ENCODE measurements around the gene FBN1. TPM values are rescaled to one million over a fixed set of nuclear protein-coding genes. Genes with fewer than 3 reads are reported as not detected.

The FBN1 gene
- total RNA-seq, 1 experiment from 2014 or later, result 0.43 TPM

- no peaks in the 10 kb centered on the region for H3K27me3 ChIP-seq (replicated peaks; ENCODE audit: control insufficient read depth, insufficient read depth, low read length)
- H3K4me3 ChIP-seq (ENCODE audit: low read depth, low read length), result no peak overlapping the region
- H3K9me3 Mint-ChIP-seq (ENCODE audit: unreplicated experiment), result no peaks in the 10 kb centered on the region
- ChIA-PET CTCF (no interaction called here), POLR2A (no interaction called here)
- TF ChIP-seq CTCF (IDR thresholded peaks at IDR 0.05; ENCODE audit: insufficient read depth in 1 of 2, low read depth in 1 of 2, low read length in 1 of 2, severe bottlenecking in 1 of 2, unreplicated experiment in 1 of 2), result no peak
- no peak for DNase-seq
- no peak overlapping the region for H3K27ac Mint-ChIP-seq (ENCODE audit: unreplicated experiment)
- H3K4me1 ChIP-seq, result no peaks in the 10 kb centered on the region
- no peaks in the 10 kb centered on the region for H3K36me3 ChIP-seq (ENCODE audit: control insufficient read depth, insufficient read depth, low read length)
- no peaks in the 10 kb centered on the region for H3K36me3 Mint-ChIP-seq (ENCODE audit: insufficient read depth, unreplicated experiment)
- H3K4me1 Mint-ChIP-seq (ENCODE audit: low read depth, unreplicated experiment), result no peaks in the 10 kb centered on the region
- H3K27me3 Mint-ChIP-seq (ENCODE audit: insufficient read depth, unreplicated experiment), result peaks cover 13% of the 10 kb centered on the region
- no peak overlapping the region for H3K4me3 Mint-ChIP-seq (ENCODE audit: unreplicated experiment)
- no TSS peak for BruUV-seq (replicated peaks)
- intact Hi-C loops (cut with micrococcal nuclease; ENCODE audit: unreplicated experiment), result no loop called here
- H3K9me3 ChIP-seq, result no peaks in the 10 kb centered on the region
Observed at GRCh38 chr15:48617619-48618018, 27.9 kb downstream of the FBN1 start.

- Histone ChIP-seq H3K4me1 (no peaks in the 10 kb centered on the region), H3K9me3 (no peaks in the 10 kb centered on the region), H3K36me3 (ENCODE audit: control insufficient read depth, insufficient read depth, low read length) (no peaks in the 10 kb centered on the region), H3K27me3 (replicated peaks; ENCODE audit: control insufficient read depth, insufficient read depth, low read length) (no peaks in the 10 kb centered on the region), H3K4me3 (ENCODE audit: low read depth, low read length) (no peak overlapping the region)
- Mint-ChIP-seq H3K27ac (ENCODE audit: unreplicated experiment) (no peak overlapping the region), H3K4me1 (ENCODE audit: low read depth, unreplicated experiment) (no peaks in the 10 kb centered on the region), H3K27me3 (ENCODE audit: insufficient read depth, unreplicated experiment) (peaks cover 15% of the 10 kb centered on the region), H3K9me3 (ENCODE audit: unreplicated experiment) (no peaks in the 10 kb centered on the region), H3K4me3 (ENCODE audit: unreplicated experiment) (no peak overlapping the region), H3K36me3 (ENCODE audit: insufficient read depth, unreplicated experiment) (no peaks in the 10 kb centered on the region)
- BruUV-seq (replicated peaks), result no TSS peak
- intact Hi-C loops (cut with micrococcal nuclease; ENCODE audit: unreplicated experiment), result no loop called here
- CTCF ChIA-PET, result no interaction called here
- POLR2A ChIA-PET, result no interaction called here
- no peak for TF ChIP-seq CTCF (IDR thresholded peaks at IDR 0.05; ENCODE audit: insufficient read depth in 1 of 2, low read depth in 1 of 2, low read length in 1 of 2, severe bottlenecking in 1 of 2, unreplicated experiment in 1 of 2)
- no peak for DNase-seq
Observed at GRCh38 chr15:48616216-48616615, 29.3 kb downstream of the FBN1 start.

GRCh38 chr15:48614051-48614450 is 31.5 kb downstream of the FBN1 start:
- no peaks in the 10 kb centered on the region for H3K9me3 ChIP-seq
- Mint-ChIP-seq H3K27me3 (ENCODE audit: insufficient read depth, unreplicated experiment) (peaks cover 14% of the 10 kb centered on the region), H3K27ac (ENCODE audit: unreplicated experiment) (no peak overlapping the region), H3K4me3 (ENCODE audit: unreplicated experiment) (no peak overlapping the region), H3K36me3 (ENCODE audit: insufficient read depth, unreplicated experiment) (no peaks in the 10 kb centered on the region), H3K9me3 (ENCODE audit: unreplicated experiment) (no peaks in the 10 kb centered on the region), H3K4me1 (ENCODE audit: low read depth, unreplicated experiment) (no peaks in the 10 kb centered on the region)
- ChIA-PET CTCF (no interaction called here), POLR2A (no interaction called here)
- no peaks in the 10 kb centered on the region for H3K27me3 ChIP-seq (replicated peaks; ENCODE audit: control insufficient read depth, insufficient read depth, low read length)
- no TSS peak for BruUV-seq (replicated peaks)
- H3K4me3 ChIP-seq (ENCODE audit: low read depth, low read length), result no peak overlapping the region
- no peak for DNase-seq
- intact Hi-C loops (cut with micrococcal nuclease; ENCODE audit: unreplicated experiment), result no loop called here
- no peak for TF ChIP-seq CTCF (IDR thresholded peaks at IDR 0.05; ENCODE audit: insufficient read depth in 1 of 2, low read depth in 1 of 2, low read length in 1 of 2, severe bottlenecking in 1 of 2, unreplicated experiment in 1 of 2)
- H3K36me3 ChIP-seq (ENCODE audit: control insufficient read depth, insufficient read depth, low read length), result no peaks in the 10 kb centered on the region
- no peaks in the 10 kb centered on the region for H3K4me1 ChIP-seq
